ENCODE data around the gene TMEM175.

The TMEM175 gene

GRCh38 chr4:931960-932712 is at the start of gene TMEM175, which contains the start of gene GAK:
TMEM175 (plus strand) TSS chr4:932460; CDS start chr4:947740, 15,280 bp downstream.
GAK (minus strand) TSS chr4:932316; CDS start chr4:932187, 129 bp downstream.
- DNase-seq, result peak; percentile 3

GRCh38 chr4:882646-883045 is 49.6 kb upstream of the TMEM175 start:
- DNase-seq, result no peak

- DNase-seq, result no peak
Observed at GRCh38 chr4:883377-884095, 48.7 kb upstream of the TMEM175 start.

DNA sequence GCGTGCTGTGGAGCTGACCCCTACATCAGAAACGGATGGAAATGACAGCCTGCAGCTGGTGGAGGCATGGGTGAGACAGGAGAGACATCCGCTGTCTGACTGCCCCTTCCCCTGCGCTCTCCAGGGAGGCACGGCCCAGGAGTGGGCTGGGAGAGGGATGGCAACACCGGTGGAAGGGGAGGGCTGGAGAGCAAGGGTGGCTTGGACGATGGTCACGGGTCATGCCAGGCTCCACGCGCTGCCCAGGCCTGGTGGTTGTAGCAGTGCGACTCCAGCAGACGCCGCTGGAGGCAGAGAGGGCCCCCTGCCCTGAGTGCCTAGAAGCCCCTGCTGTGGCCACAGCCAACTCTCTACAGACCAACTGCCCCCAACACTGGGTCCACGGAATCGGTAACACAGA is 48.0 kb upstream of the TMEM175 start:
- no peak for DNase-seq

DNA sequence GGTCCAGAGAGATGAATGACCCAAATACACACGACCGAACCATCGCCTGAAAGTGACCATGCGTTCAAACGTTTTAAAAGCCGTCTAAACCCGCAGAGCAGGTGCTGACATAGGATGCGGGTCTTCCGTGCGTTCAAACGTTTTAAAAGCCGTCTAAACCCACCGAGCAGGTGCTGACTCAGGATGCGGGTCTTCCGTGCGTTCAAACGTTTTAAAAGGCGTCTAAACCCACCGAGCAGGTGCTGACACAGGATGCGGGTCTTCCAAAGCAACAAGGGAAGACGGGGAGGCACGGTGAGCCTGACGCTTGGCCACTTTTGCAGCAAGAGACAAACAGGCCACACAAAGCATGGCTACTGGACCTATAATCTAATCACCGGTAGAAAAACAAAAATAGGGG is 47.4 kb upstream of the TMEM175 start:
- no peak for DNase-seq

DNA sequence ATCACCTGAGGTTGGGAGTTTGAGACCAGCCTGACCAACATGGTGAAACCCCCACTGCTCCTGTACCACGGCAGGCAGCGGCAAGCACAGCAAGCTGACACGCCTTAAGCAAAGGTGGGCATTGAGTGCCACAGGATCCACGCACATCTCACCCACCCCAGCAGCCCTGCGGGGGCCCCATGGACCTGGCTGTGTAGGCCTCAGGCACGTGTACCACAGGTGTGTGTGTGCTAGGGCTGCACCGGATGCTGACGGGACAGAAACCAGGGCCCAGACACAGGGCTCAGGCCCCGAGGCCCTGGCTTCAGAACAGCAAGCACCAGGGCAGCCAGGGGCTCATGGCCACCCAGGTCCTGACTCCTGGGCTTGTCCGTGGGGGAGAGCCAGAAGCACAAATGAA is 46.9 kb upstream of the TMEM175 start:
- DNase-seq, result no peak

DNA sequence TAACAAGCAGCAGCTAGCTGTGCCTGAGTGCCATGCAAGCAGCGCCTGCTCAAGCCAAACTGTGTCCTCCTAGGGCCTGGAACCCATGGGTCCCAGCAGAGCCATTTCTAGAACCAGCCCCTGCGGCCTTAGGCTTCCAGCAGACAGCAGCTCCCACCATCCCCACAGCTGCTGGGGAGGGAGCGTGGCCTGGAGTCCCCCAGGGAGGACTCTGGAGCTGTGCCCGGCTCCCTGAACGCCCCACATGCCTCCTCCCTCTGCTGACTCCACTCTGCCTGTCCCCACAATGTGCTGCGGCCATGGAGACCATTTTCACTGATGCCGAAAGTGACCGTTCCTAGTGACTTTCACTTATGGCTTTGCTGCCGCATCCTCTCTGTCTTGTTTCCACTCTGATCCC is 46.0 kb upstream of the TMEM175 start:
- DNase-seq, result no peak

- DNase-seq, result no peak
Observed at GRCh38 chr4:887034-887763, 45.1 kb upstream of the TMEM175 start.

DNA sequence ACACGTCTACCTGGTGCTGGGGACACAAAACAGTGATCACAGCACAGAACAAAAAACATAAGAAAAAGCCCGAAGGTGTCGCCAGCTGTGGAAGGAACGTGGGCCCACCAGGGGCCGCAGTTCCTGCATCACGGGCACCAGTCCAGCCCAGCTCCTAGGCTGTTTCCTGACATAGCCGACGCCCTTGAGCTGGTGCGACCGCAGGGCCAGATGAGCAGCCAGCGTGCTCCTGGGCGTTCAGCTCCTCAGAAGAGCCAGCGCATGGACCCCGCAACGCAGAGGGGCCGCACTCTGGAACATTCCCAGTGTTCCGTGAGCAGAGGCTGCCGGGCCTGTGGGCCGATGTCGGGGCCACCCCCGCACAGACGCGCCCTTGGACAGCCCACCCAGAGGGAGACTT is 44.2 kb upstream of the TMEM175 start:
- DNase-seq, result no peak

DNA sequence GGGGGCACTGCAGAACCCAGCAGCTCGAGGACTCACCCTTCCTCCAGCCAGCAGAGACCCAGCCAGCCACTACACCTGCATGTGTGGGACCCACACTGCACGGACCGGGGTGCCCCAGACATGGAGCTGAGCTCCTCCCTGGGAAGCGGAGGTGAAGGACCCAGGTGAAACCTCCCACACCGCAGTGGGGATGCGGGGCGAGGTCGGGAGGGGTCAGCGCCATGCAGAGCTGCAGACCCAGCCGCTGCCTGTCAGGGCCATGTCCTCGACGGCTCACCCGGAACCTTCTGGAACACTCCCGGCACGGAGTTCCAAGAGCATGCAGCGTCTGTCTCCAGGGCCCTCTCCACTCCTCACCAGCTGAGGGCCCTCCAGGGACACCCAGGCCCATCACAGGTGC is 42.7 kb upstream of the TMEM175 start:
- no peak for DNase-seq

DNA sequence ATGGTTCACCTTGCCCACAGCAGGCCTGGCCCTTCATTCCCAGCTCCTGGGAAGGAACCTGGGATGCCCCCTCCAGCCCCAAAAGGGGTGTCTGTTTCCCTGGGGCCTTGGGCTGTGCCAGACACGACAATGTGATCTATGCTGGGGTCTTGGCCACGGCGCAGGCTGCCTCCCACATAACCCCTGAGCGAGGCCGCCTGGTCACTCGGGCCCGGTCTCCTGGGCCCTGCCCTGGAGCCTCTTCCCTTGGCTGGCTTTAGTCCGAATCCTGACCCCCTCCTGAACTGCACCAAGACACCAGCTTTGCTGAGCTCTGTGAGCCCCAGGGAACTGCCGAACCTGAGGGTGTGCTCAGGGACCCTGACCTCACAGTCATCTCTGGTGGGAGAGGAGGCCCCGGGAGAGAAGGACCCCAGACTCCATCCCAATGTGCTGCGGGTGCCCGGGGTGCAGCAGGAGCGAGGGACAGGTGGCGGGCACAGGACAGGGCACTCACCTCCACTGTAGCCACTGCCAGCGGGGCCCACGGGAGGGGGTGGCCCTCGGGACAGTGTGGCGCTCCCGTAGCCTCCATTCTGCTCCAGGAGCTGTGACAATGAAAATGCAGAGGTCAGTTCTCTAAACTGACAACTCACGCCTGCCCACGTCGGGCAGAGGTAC is 42.1 kb upstream of the TMEM175 start:
- no peak for DNase-seq

- no peak for DNase-seq
Observed at GRCh38 chr4:891747-892146, 40.5 kb upstream of the TMEM175 start.

DNA sequence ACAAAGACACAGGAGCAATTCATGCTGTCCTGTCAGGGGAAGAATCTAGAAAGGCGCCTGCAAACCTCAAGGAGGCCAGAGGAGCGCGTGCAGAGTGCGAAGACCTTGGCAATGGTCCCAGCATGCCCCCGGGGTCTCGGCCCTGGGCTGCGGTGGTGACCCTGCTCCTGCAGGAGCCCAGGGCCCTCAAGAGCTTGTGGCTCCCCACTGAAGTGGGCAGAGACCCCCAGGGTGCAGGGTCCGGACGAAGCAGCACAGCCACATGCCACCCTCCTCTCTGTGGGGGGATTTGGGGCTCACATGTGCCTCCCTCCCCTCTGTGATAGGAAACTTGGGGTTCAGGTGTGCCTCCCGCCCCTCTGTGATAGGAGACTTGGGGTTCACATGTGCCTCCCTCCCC is 39.5 kb upstream of the TMEM175 start:
- DNase-seq, result no peak

- no peak for DNase-seq
Observed at GRCh38 chr4:893276-893994, 38.8 kb upstream of the TMEM175 start.

- DNase-seq, result no peak
Observed at GRCh38 chr4:893995-894705, 38.1 kb upstream of the TMEM175 start.

- no peak for DNase-seq
Observed at GRCh38 chr4:895596-895995, 36.7 kb upstream of the TMEM175 start.

DNA sequence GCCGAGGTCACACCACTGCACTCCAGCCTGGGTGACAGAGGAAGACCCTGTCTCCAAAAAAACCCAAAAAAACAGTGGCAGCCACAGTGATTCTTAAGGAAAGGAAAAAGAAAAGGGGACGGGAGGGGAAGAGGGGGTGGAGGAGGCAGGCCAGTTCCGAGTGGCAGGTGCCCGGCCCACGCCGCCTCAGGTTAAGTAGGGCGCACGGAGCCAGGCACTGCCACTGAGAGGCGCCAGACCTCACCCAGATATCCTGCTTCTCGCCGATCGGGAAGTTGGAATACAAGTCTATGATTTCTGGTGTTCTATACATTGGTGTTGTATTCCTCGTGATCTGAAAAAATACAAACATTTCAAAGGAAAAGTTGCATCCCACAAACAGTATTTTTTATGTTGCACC is 36.0 kb upstream of the TMEM175 start:
- no peak for DNase-seq

DNA sequence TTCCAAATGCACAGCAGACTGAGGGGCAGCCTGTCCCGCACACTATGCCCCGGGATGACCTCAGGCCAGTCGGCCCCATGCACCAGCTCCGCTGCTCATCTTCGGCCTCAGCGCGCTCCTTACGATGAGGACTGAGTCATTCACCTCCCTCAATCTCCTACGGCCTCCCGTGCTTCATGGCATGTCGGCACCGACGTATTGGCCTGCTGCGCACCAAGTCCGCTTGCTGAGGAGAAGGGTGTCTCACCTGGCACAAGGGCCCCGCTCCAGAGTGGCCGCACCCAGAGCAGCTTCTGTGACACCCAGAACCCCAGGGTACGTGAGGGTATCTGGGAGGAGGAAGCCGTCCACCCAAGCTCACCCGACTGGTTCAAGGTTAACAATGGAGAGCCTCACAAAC is 35.6 kb upstream of the TMEM175 start:
- DNase-seq, result no peak

DNA sequence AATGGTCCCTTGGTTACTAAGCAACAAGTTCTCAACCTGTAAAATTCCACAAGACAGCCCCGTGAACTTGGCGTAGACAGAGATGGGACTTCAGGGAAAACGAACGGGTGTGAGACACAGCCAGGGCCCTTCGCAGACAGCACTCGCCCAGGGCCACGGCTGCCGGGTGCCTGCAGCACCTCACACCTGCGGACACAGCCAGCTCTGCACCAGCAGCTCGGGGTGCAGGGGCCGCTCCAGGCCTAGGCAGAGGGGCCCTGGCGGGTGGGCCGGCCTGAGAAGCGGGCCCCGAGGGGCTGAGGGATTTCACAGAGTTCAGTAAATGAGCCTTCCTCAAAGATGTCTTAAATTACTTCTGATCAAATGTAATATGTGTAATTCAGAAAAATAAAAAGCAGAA is 34.1 kb upstream of the TMEM175 start:
- DNase-seq, result no peak

GRCh38 chr4:898869-899555 is 33.2 kb upstream of the TMEM175 start:
- no peak for DNase-seq

DNA sequence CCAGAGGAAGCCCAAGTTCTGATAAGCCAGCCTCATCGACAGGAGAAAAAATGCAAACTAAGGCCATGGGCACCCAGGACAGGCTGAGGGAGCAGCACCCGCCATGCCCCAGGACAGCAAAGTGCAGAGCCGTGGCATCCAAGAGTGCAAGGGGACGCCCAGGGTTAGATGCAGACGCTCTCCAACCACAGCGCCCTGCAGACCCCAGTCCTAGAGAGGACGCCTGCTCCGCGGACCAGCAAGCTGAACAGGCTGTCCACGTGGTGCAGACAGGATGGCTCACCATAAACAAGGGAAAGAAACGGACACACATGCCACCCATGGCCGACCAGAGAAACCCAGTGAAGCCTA is 32.7 kb upstream of the TMEM175 start:
- no peak for DNase-seq
